Ovary (tissue), 9 donors: ENCODE measurements around the gene MTUS2. TPM values are rescaled to one million over a fixed set of nuclear protein-coding genes. Genes with fewer than 3 reads are reported as not detected.

Experiments
- DNase-seq, 5 donors: peaks; one replicate each; pipeline ENCODE4 v3.0.0-alpha.2; 2019 to 2020
- H3K27ac ChIP-seq, 2 donors: fragments of 200-600 bp; one replicate each; pipeline versions ENCODE4 v1.5.1 to v1.8.0; 2019 to 2022
- H3K27me3 ChIP-seq: fragments of 200-600 bp; one replicate; pipeline ENCODE4 v1.8.0; 2022
- H3K36me3 ChIP-seq: fragments of 200-600 bp; sonication (generic); one replicate; pipeline ENCODE4 v1.5.1; 2019
- H3K4me1 ChIP-seq: one replicate; pipeline ENCODE4 v1.8.1; 2013; ENCODE audit warnings: mild to moderate bottlenecking, moderate library complexity; ENCODE audit not compliant: insufficient read depth
- H3K4me3 ChIP-seq: fragments of 200-600 bp; sonication (generic); one replicate; pipeline ENCODE4 v1.5.1; 2017
- H3K9me3 ChIP-seq, 2 donors: fragments of 200-600 bp in 1 of 2; sonication (generic) in 1 of 2; one replicate each; pipeline versions ENCODE4 v1.5.1 to v1.8.1; 2013 to 2019; ENCODE audit warnings: mild to moderate bottlenecking in 1 of 2, moderate library complexity in 1 of 2
- CTCF ChIP-seq, 3 donors: fragments of 450-650 bp in 2 of 3; fragments of 200-600 bp in 1 of 3; IDR thresholded peaks; one replicate each; pipeline versions ENCODE4 v1.5.1 to v1.8.0; 2016 to 2022; ENCODE audit warnings: antibody characterized with exemption in 3 of 3, mild to moderate bottlenecking in 1 of 3
- EP300 ChIP-seq: sonication (generic); formaldehyde crosslinking; IDR thresholded peaks from one replicate; pipeline ENCODE4 v1.6.1; 2017; ENCODE audit warnings: antibody characterized with exemption
- POLR2A ChIP-seq: fragments of 450-650 bp; IDR thresholded peaks from one replicate; pipeline ENCODE4 v1.6.1; 2017; ENCODE audit warnings: antibody characterized with exemption, mild to moderate bottlenecking, moderate library complexity
- whole genome bisulfite sequencing, 3 donors: extraction: QIAGEN DNeasy Blood & Tissue Kit in 1 of 3; methylation state at CpG; one replicate each; pipeline versions ENCODE4 v1.1.5 to v1.1.7; 2013 to 2017; 5-methylcytosine and 5-hydroxymethylcytosine counted together
- intact Hi-C, 4 donors: fragments of 100-400 bp; cut with DNase I; formaldehyde crosslinking; loops; one replicate each; pipeline versions ENCODE4 v1.11.0 to v1.15.1; 2022 to 2023
- polyA plus RNA-seq, 2 donors: library from polyadenylated mRNA; stranded (reverse); fragments of 200-250 nt in 1 of 2; fragments of 350-450 nt in 1 of 2; fragmentation: Illumina TruSeq in 1 of 2; extraction: RNeasy Lipid Tissue Mini Kit (QIAGEN cat#74804) in 1 of 2; gene quantifications; one replicate each; pipeline ENCODE4 v1.2.3, GENCODE V29; 2013 to 2014
- total RNA-seq, 7 donors: library from RNA; depleted of rRNA in 2 of 7; stranded (reverse); fragments of >200 nt in 2 of 7; fragmentation: NEBNext Ultra II Directional in 3 of 7; extraction: Animal tissue kit (Norgen Biotek cat#: 25700) in 3 of 7; gene quantifications; one replicate each; pipeline versions ENCODE4 v1.1.0 to v1.2.4, GENCODE V29; 2016 to 2023
- donor health status: DM: no; HTN: no; CAD: no; lungs with moderate emphysema.
- donor health status: DM: no; HTN: no; CAD: no.
- donor health status: Bipolar disorder and iron deficiency.
- donor health status: DM: yes; HTN: yes; CAD: no.
- donor health status: DM: no; HTN: no; CAD: no.
- donor health status: DM: yes; HTN: yes; CAD: no.

The MTUS2 gene
- total and polyA plus RNA-seq, 9 donors = 1.5 to 8.7 (median 5.4) TPM

- no peaks in the 10 kb centered on the region for H3K4me1 ChIP-seq
- intact Hi-C loops = no loop called here
- no peak overlapping the region for H3K4me3 ChIP-seq
- 57 to 67% (median 62%) methylated on average over 1 of the region's 1 CpG for WGBS, 3 donors
- DNase-seq = no peak
- no peak for TF ChIP-seq POLR2A
- no peak for TF ChIP-seq EP300
- TF ChIP-seq CTCF (IDR thresholded peaks at IDR 0.05) = no peak
- H3K36me3 ChIP-seq = no peaks in the 10 kb centered on the region
- H3K27ac ChIP-seq = no peak overlapping the region
- no peaks in the 10 kb centered on the region for H3K9me3 ChIP-seq
- H3K27me3 ChIP-seq = no peaks in the 10 kb centered on the region
These were observed 323.7 kb downstream of the MTUS2 start for GRCh38 chr13:29143847-29144246.

- WGBS, 3 donors = 76 to 86% (median 80%) methylated on average over 2 of the region's 2 CpGs
- DNase-seq = no peak
- Histone ChIP-seq H3K27ac (no peak overlapping the region), H3K27me3 (no peaks in the 10 kb centered on the region), H3K36me3 (no peaks in the 10 kb centered on the region), H3K9me3 (no peaks in the 10 kb centered on the region), H3K4me1 (no peaks in the 10 kb centered on the region), H3K4me3 (no peak overlapping the region)
- TF ChIP-seq CTCF (IDR thresholded peaks at IDR 0.05) = no peak
- TF ChIP-seq POLR2A = no peak
- TF ChIP-seq EP300 = no peak
- intact Hi-C loops = no loop called here
These were observed 334.3 kb downstream of the MTUS2 start for GRCh38 chr13:29154390-29154789.

GRCh38 chr13:29156136-29156535 is 336.0 kb downstream of the MTUS2 start:
- intact Hi-C loops = no loop called here

GRCh38 chr13:29159871-29160270 is 339.7 kb downstream of the MTUS2 start:
- Histone ChIP-seq H3K4me1 (no peaks in the 10 kb centered on the region), H3K9me3 (no peaks in the 10 kb centered on the region), H3K27me3 (no peaks in the 10 kb centered on the region), H3K4me3 (no peak overlapping the region), H3K36me3 (no peaks in the 10 kb centered on the region), H3K27ac (no peak overlapping the region)
- WGBS, 3 donors = 81 to 85% (median 82%) methylated on average over 5 of the region's 5 CpGs
- intact Hi-C loops = no loop called here
- no peak for DNase-seq
- no peak for TF ChIP-seq POLR2A
- TF ChIP-seq CTCF (IDR thresholded peaks at IDR 0.05) = no peak
- no peak for TF ChIP-seq EP300

More at GRCh38 chr13:29156136-29156535, 336.0 kb downstream of the MTUS2 start:
- Histone ChIP-seq H3K9me3 (no peaks in the 10 kb centered on the region), H3K4me1 (no peaks in the 10 kb centered on the region), H3K4me3 (no peak overlapping the region), H3K27ac (no peak overlapping the region), H3K27me3 (no peaks in the 10 kb centered on the region), H3K36me3 (no peaks in the 10 kb centered on the region)
- 39 to 66% (median 59%) methylated on average over 1 of the region's 1 CpG for WGBS, 3 donors
- no peak for TF ChIP-seq POLR2A
- no peak for TF ChIP-seq EP300
- no peak for TF ChIP-seq CTCF (IDR thresholded peaks at IDR 0.05)
- no peak for DNase-seq

- Histone ChIP-seq H3K9me3 (no peaks in the 10 kb centered on the region), H3K27me3 (no peaks in the 10 kb centered on the region), H3K4me3 (no peak overlapping the region), H3K4me1 (no peaks in the 10 kb centered on the region), H3K27ac (no peak overlapping the region), H3K36me3 (no peaks in the 10 kb centered on the region)
- DNase-seq = no peak
- intact Hi-C loops = no loop called here
- 76 to 81% (median 79%) methylated on average over 3 of the region's 3 CpGs for WGBS, 3 donors
- TF ChIP-seq EP300 (no peak), CTCF (IDR thresholded peaks at IDR 0.05) (no peak), POLR2A (no peak)
These were observed 340.7 kb downstream of the MTUS2 start for GRCh38 chr13:29160862-29161261.
